WTC11 (cell line): Measurements from ENCODE around the gene KIF17. TPM values are rescaled to one million over a fixed set of nuclear protein-coding genes. Genes with fewer than 3 reads are reported as not detected.

Experiments used
- ATAC-seq: fragments of 200-7000 bp; cut with Tn5 transposase; 2 replicates; pipeline ENCODE4 v1.10.0; 2021; ENCODE audit warnings: mild to moderate bottlenecking, moderate library complexity
- CTCF ChIA-PET: fragments of 300-600 bp; sonication (Branson Sonifier 250); formaldehyde crosslinking; loops from one replicate; lab custom pipeline; 2021; ENCODE audit warnings: antibody characterized with exemption; lab: Charles Lee
- POLR2A ChIA-PET: fragments of 350-600 bp; sonication (Branson Sonifier 250); formaldehyde crosslinking; loops from one replicate; lab custom pipeline; 2021; ENCODE audit warnings: antibody characterized with exemption; lab: Charles Lee
- DNase-seq: peaks from one replicate; pipeline ENCODE4 v3.0.0; 2021; ENCODE audit warnings: low spot score
- H3K27ac Mint-ChIP-seq: 2 replicates; pipeline ENCODE4 v1.8.0; 2021; ENCODE audit warnings: mixed read lengths
- H3K27me3 Mint-ChIP-seq: 2 replicates; pipeline ENCODE4 v1.8.0; 2021; ENCODE audit warnings: low read depth, mild to moderate bottlenecking, moderate library complexity, mixed read lengths
- H3K36me3 Mint-ChIP-seq: 2 replicates; pipeline ENCODE4 v1.8.0; 2021; ENCODE audit warnings: mixed read lengths
- H3K4me1 Mint-ChIP-seq: 2 replicates; pipeline ENCODE4 v1.8.0; 2022; ENCODE audit warnings: mixed read lengths
- H3K4me3 Mint-ChIP-seq: 2 replicates; pipeline ENCODE4 v1.8.0; 2021; ENCODE audit warnings: mild to moderate bottlenecking, moderate library complexity, mixed read lengths
- H3K9me3 Mint-ChIP-seq: 2 replicates; pipeline ENCODE4 v1.8.0; 2021; ENCODE audit warnings: mixed read lengths
- CTCF ChIP-seq: fragments of 200-600 bp; IDR thresholded peaks from 2 replicates; pipeline ENCODE4 v1.8.0; 2022; ENCODE audit warnings: antibody characterized with exemption
- ERG ChIP-seq: fragments of 250-450 bp; sonication (Bioruptor Pico); IDR thresholded peaks from 2 replicates; pipeline ENCODE4 v1.8.0; 2021; ENCODE audit warnings: mild to moderate bottlenecking
- ETV6 ChIP-seq: sonication (generic); formaldehyde crosslinking; IDR thresholded peaks from 2 replicates; pipeline ENCODE4 v1.8.1; 2022; ENCODE audit warnings: mild to moderate bottlenecking, missing genetic modification reagents
- FOXJ3 ChIP-seq: sonication (generic); formaldehyde crosslinking; IDR thresholded peaks from 2 replicates; pipeline ENCODE4 v1.9.0; 2021; ENCODE audit warnings: missing genetic modification reagents, mild to moderate bottlenecking, borderline replicate concordance
- HMGA2 ChIP-seq: fragments of 250-450 bp; sonication (Bioruptor Pico); IDR thresholded peaks from 2 replicates; pipeline ENCODE4 v1.4.0; 2021; ENCODE audit warnings: mild to moderate bottlenecking, moderate library complexity
- MLX ChIP-seq: sonication (generic); formaldehyde crosslinking; IDR thresholded peaks from 2 replicates; pipeline ENCODE4 v1.8.1; 2023; ENCODE audit warnings: mild to moderate bottlenecking, missing genetic modification reagents, moderate library complexity
- MXD4 ChIP-seq: fragments of 250-450 bp; sonication (Bioruptor Pico); IDR thresholded peaks from 2 replicates; pipeline ENCODE4 v1.8.0; 2021; ENCODE audit warnings: mild to moderate bottlenecking, moderate library complexity, borderline replicate concordance
- NR2C2 ChIP-seq: sonication (generic); formaldehyde crosslinking; IDR thresholded peaks from 2 replicates; pipeline ENCODE4 v1.8.0; 2022; ENCODE audit warnings: mild to moderate bottlenecking, missing genetic modification reagents
- SOX15 ChIP-seq: fragments of 250-450 bp; sonication (Bioruptor Pico); IDR thresholded peaks from 2 replicates; pipeline ENCODE4 v1.9.0; 2021; ENCODE audit warnings: mild to moderate bottlenecking
- SP1 ChIP-seq: sonication (generic); formaldehyde crosslinking; conservative IDR thresholded peaks from 2 replicates; pipeline ENCODE4 v1.8.1; 2022; ENCODE audit warnings: missing genetic modification reagents
- STAT6 ChIP-seq: sonication (generic); formaldehyde crosslinking; conservative IDR thresholded peaks from 2 replicates; pipeline ENCODE4 v1.8.1; 2023; ENCODE audit warnings: mild to moderate bottlenecking, low read depth, missing genetic modification reagents, moderate library complexity
- ZNF121 ChIP-seq: sonication (generic); formaldehyde crosslinking; IDR thresholded peaks from 2 replicates; pipeline ENCODE4 v1.8.0; 2023; ENCODE audit warnings: missing genetic modification reagents
- ZNF138 ChIP-seq: sonication (generic); formaldehyde crosslinking; conservative IDR thresholded peaks from 2 replicates; pipeline ENCODE4 v1.8.1; 2022; ENCODE audit warnings: mild to moderate bottlenecking, moderate library complexity, missing genetic modification reagents
- ZNF219 ChIP-seq: sonication (generic); formaldehyde crosslinking; IDR thresholded peaks from 2 replicates; pipeline ENCODE4 v1.8.0; 2023; ENCODE audit warnings: missing genetic modification reagents, mild to moderate bottlenecking, borderline replicate concordance
- ZNF232 ChIP-seq: sonication (generic); formaldehyde crosslinking; IDR thresholded peaks from 2 replicates; pipeline ENCODE4 v1.8.0; 2022; ENCODE audit warnings: mild to moderate bottlenecking, missing genetic modification reagents
- ZNF263 ChIP-seq: sonication (generic); formaldehyde crosslinking; IDR thresholded peaks from 2 replicates; pipeline ENCODE4 v1.8.1; 2022; ENCODE audit warnings: low read depth, mild to moderate bottlenecking, moderate library complexity, missing genetic modification reagents
- ZNF281 ChIP-seq: sonication (generic); formaldehyde crosslinking; IDR thresholded peaks from 2 replicates; pipeline ENCODE4 v1.8.0; 2023; ENCODE audit warnings: mild to moderate bottlenecking, missing genetic modification reagents
- ZNF317 ChIP-seq: sonication (generic); formaldehyde crosslinking; IDR thresholded peaks from 2 replicates; pipeline ENCODE4 v1.8.1; 2023; ENCODE audit warnings: low read depth, mild to moderate bottlenecking, moderate library complexity, missing genetic modification reagents, borderline replicate concordance
- total RNA-seq: library from RNA; stranded (reverse); gene quantifications from 3 replicates; pipeline ENCODE4 v1.2.3, GENCODE V29; 2021

KIF17 gene
- total RNA-seq, 1 experiment from 2014 or later = 8.1 TPM

GRCh38 chr1:20725189-20726117 lies 7.6 kb upstream of the KIF17 start:
- DNase-seq (no peak), ATAC-seq (no peak)
- ChIA-PET CTCF (interaction anchor here (9.0 kb wide), 1 partner anchor 29 kb away, joined by 124 read pairs; no protein-coding TSS in a partner anchor), POLR2A (no interaction called here)
- no peaks in the 10 kb centered on the region for H3K36me3 Mint-ChIP-seq
- H3K27me3 Mint-ChIP-seq = peaks cover 9% of the 10 kb centered on the region
- peaks cover 29% of the 10 kb centered on the region for H3K4me1 Mint-ChIP-seq
- H3K9me3 Mint-ChIP-seq = no peaks in the 10 kb centered on the region
- H3K4me3 Mint-ChIP-seq = no peak overlapping the region
- no peak overlapping the region; the same call in 1 of the 2 replicates for H3K27ac Mint-ChIP-seq
- TF ChIP-seq MLX (CRISPR knock-in tag) = no peak
- no peak for TF ChIP-seq NR2C2 (CRISPR knock-in tag)
- TF ChIP-seq ZNF263 (CRISPR knock-in tag) = no peak
- no peak for TF ChIP-seq SOX15 (CRISPR knock-in tag)
- no peak for TF ChIP-seq SP1

GRCh38 chr1:20724364-20725188 lies 6.8 kb upstream of the KIF17 start:
- ChIA-PET POLR2A (no interaction called here), CTCF (interaction anchor here (0.6 kb wide), 1 partner anchor 602 kb away, joined by 3 read pairs; no protein-coding TSS in a partner anchor)
- Mint-ChIP-seq H3K4me3 (no peak overlapping the region), H3K9me3 (no peaks in the 10 kb centered on the region), H3K27me3 (peaks cover 9% of the 10 kb centered on the region), H3K27ac (no peak overlapping the region), H3K36me3 (no peaks in the 10 kb centered on the region), H3K4me1 (peaks cover 21% of the 10 kb centered on the region)
- ATAC-seq (no peak), DNase-seq (no peak)
- no peak for TF ChIP-seq CTCF
- TF ChIP-seq ZNF121 (CRISPR knock-in tag) = no peak
- no peak for TF ChIP-seq ZNF232 (CRISPR knock-in tag)

- CTCF ChIA-PET = no interaction called here
- H3K4me1 Mint-ChIP-seq = peaks cover 14% of the 10 kb centered on the region
- H3K4me3 Mint-ChIP-seq = no peak overlapping the region
- POLR2A ChIA-PET = no interaction called here
- peaks cover 17% of the 10 kb centered on the region for H3K27me3 Mint-ChIP-seq
- ATAC-seq = no peak
- no peak for DNase-seq
- TF ChIP-seq FOXJ3 (CRISPR knock-in tag) (no peak), ZNF219 (CRISPR knock-in tag) (no peak), MXD4 (CRISPR knock-in tag) (no peak), ETV6 (CRISPR knock-in tag) (no peak), ZNF281 (CRISPR knock-in tag) (no peak), HMGA2 (CRISPR knock-in tag) (no peak), ERG (no peak), ZNF317 (no peak), ZNF138 (CRISPR knock-in tag) (no peak), STAT6 (CRISPR knock-in tag) (no peak)
- H3K27ac Mint-ChIP-seq = no peak overlapping the region
- H3K9me3 Mint-ChIP-seq = no peaks in the 10 kb centered on the region
- no peaks in the 10 kb centered on the region for H3K36me3 Mint-ChIP-seq
These were observed 5.9 kb upstream of the KIF17 start for GRCh38 chr1:20723537-20724363.
